Peyer's patch (tissue), 4 donors: ENCODE measurements around the gene SUGP1.

Experiments used
- CTCF ChIP-seq, 6 experiments: fragments of 450-650 bp in 4 of 6; fragments of 200-600 bp in 2 of 6; sonication (generic) in 1 of 6; IDR thresholded peaks; one replicate each; pipeline ENCODE4 v1.5.1; 2017 to 2019; ENCODE audit warnings: antibody characterized with exemption in 6 of 6, mild to moderate bottlenecking in 3 of 6, moderate library complexity in 1 of 6
- POLR2A ChIP-seq, 2 donors: fragments of 450-650 bp; IDR thresholded peaks; one replicate each; pipeline ENCODE4 v1.5.1; 2017; ENCODE audit warnings: antibody characterized with exemption in 2 of 2, mild to moderate bottlenecking in 2 of 2, moderate library complexity in 2 of 2

DNA sequence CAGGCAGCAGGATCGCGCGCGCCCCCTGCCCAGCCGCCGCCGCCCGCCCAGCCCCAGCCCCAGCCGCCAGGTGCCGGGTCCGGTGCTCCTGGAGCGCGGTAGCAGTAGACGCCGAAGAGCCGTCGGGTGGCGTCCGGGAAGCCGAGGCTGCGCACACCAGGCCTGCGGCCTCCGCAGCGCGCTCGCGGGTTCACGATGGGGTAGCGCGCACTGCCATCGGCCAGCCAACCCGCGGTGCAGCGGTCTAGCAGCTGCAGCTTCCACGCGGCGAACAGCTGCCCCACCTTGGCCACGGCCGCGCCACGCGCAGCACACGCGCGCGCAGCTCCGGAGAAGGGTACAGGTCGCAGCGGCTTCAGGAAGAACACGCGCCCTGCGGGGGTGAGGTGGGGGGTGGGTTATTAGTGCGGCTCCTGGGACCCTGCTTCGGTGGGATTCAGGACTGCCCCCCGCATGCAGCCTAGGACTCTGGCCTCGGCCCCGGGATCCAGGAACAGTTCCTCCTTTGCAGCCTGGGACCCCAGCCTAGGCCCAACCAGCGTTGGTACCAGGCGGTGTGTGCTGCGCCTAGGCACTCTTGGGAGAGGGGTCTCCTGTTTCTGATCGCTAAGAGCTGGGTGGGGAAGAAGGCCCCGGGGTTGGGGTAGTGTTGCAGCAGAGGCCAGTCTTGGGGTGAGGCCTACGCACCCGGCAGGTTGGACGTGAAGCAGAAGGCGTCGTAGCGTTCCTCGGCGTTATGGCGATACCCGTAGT is 62.3 kb downstream of the SUGP1 start:
- TF ChIP-seq CTCF (IDR thresholded peaks at IDR 0.05): no peak
- no peak for TF ChIP-seq POLR2A (IDR thresholded peaks at IDR 0.05)
